AG09319 (cell line): ENCODE results near the gene PRR11.
"Not testable (repeated sequence)": the region's sequence is repeated elsewhere in the genome, so short reads cannot be mapped to it uniquely, and the experiment has no call there.

ENCODE experiments used
- DNase-seq: peaks from one replicate; pipeline ENCODE4 v3.0.0-alpha.2; 2010; ENCODE audit warnings: low read depth; ENCODE audit errors: extremely low read depth
- TF ChIP-seq, protein P1 (sequence below): IDR thresholded peaks from 2 replicates; pipeline ENCODE4 v1.5.1; 2011; ENCODE audit warnings: low read depth, mild to moderate bottlenecking, inconsistent platforms, low read length, moderate library complexity

Gene PRR11

DNA sequence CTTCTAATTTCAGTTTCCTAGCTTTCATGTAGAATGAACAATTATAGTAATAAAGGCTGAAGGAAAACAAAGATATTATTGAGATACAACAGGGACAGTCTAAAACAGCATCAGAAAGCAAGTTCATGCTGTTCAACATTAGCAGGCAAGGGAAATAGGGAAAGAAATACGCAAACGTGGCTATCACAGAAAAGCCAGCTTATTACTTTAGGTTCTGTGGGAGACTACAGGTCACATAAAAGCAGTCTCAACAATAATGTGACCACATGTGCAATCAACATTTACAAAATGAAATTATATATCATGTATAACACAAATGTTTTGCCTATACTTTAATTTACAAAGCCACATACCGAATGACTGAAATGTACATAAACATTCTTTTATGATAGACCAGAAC is 44.0 kb upstream of the PRR11 start:
- TF ChIP-seq, protein P1, sequence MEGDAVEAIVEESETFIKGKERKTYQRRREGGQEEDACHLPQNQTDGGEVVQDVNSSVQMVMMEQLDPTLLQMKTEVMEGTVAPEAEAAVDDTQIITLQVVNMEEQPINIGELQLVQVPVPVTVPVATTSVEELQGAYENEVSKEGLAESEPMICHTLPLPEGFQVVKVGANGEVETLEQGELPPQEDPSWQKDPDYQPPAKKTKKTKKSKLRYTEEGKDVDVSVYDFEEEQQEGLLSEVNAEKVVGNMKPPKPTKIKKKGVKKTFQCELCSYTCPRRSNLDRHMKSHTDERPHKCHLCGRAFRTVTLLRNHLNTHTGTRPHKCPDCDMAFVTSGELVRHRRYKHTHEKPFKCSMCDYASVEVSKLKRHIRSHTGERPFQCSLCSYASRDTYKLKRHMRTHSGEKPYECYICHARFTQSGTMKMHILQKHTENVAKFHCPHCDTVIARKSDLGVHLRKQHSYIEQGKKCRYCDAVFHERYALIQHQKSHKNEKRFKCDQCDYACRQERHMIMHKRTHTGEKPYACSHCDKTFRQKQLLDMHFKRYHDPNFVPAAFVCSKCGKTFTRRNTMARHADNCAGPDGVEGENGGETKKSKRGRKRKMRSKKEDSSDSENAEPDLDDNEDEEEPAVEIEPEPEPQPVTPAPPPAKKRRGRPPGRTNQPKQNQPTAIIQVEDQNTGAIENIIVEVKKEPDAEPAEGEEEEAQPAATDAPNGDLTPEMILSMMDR: no peak
- DNase-seq: no peak

DNA sequence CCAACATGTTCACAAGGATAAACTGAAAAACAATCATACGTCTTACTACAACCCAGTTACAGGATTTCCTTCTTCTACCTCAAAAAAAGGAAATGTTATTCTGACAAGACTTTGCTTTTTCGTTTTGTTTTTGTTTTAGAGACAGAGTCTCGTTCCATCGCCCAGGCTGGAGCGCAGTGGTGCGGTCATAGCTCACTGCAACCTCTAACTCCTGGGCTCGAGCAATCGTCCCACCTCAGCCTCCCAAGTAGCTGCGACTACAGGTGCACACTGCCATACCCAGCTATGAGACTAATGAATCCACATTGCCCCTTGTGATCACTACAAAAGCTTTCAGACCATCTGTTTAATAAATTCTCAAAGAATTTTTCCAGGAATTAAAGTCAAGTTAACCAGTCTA is 40.1 kb upstream of the PRR11 start:
- TF ChIP-seq, protein P1: no peak
- DNase-seq: no peak

DNA sequence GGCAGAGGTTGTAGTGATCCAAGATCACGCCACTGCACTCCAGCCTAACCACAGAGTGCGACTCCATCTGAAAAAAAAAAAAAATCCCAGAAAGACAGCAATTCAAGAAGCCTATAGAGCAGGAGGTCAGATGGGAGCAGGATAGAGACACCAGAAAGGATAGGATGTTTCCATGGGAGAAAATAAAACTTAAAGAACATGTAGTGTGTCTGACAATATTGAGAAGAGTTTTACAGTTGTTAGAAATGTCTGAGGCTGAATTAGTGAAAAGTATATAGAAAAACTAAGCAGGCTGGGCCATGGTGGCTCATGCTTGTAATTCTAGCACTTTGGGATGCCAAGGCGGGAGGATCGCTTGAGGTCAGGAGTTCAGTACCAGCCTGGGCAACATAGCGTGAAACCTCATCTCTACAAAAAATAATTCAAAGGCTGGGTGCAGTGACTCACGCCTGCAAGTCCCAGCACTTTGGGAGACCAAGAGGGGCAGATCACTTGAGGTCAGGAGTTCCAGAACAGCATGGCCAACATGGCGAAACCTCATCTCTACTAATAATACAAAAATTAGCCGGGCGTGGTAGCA is 33.6 kb upstream of the PRR11 start:
- TF ChIP-seq, protein P1: no peak
- no peak for DNase-seq

DNA sequence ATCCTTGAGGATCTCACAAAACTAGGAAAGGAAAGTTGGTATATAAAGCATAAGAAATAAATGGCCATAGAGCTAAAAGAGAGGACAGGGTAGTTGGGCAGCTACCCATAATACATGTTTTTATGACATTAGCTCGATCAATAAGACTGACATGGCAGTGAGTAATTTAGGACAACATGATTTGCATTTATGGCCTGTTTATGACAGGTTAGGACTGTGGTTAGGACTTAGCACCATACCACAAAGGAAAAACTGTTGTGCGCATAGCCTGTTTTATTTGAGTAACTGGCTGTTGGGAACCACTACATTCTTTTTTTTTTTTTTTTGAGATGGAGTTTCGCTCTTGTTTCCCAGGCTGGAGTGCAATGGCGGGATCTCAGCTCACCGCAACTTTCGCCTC is 30.9 kb upstream of the PRR11 start:
- TF ChIP-seq, protein P1: no peak
- no peak for DNase-seq

DNA sequence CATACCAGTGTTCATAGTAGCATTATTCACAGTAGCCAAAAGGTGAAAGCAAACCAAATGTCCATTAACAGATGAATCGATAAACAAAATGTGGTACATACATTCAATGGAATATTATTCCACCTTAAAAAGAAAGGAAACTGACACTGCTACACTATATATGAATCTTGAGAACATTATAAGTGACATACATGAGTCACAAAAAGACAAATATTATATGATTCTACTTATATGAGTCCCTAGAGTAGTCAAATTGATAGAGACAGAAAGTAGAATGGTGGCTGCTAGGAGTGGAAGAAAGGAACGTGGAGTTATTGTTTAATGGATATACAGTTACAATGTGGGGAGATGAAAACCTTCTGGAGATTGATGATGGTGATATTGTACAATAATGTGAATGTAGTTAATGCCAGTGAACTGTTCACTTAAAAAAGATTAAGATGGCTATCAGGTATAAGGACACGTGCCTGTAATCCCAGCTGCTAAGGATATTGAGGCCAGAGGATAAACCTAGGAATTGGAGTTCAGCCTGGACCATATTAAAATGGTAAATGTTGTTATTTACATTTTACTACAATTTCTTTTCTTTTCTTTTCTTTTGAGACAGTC is 28.6 kb upstream of the PRR11 start:
- TF ChIP-seq, protein P1: no peak
- no peak for DNase-seq

DNA sequence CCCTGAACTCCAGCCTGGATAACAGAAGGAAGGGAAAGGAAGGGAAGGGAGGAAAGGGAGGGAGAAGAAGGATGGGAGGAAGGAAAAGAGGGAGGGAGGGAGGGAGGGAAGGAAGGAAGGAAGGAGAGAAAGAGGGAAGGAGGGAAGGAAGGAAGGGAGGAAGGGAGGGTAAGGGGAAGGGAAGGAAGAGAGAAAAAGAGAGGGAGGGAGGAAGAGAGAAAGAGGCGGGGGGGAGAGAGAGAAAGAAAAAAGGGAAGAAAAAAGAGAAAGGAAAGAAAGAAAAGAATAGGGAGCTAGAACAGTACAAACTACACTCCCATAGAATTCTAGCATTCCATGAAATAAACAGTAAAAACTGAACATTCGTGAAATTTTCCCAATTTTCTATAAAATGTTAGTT is 25.7 kb upstream of the PRR11 start:
- no peak for DNase-seq
- TF ChIP-seq, protein P1: no peak

DNA sequence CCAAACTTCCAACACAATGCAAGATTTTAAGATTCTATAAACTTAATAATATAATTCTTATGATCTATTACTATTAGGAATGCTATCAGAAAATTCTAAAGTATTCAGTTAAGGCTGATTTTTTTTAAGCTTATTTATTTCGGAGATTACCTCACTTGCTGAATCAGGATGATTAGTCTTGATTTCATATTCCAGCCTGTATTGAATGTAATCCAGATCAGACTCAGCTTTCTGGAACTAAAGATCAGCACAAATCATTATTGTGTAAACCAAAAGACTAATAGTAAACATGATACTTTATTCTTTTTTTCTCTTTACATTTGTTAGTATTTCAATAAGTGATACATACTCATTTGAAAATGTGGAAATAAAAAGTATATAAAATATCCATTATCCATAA is 24.4 kb upstream of the PRR11 start:
- DNase-seq: no peak

DNA sequence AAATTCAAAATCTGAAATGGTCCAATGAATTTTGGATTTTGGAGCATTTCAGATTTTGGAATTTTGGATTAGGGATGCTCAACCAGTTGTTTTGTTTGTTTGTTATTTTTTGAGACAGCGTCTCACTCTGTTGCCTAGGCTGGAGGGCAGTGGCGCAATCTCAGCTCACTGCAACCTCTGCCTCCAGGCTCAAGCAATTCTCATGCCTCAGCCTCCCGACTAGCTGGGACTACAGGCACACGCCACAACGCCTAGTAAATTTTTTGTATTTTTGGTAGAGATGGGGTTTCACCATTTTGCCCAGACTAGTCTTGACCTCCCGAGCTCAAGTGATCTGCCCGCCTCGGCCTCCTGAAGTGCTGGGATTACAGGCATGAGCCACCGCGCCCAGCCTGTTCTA is 17.2 kb upstream of the PRR11 start:
- DNase-seq: not testable (repeated sequence)

More for the DNA sequence above, 24.4 kb upstream of the PRR11 start:
- TF ChIP-seq, protein P1: no peak
